ENCODE results near the gene PITPNM1. TPM values are rescaled to one million over a fixed set of nuclear protein-coding genes. Genes with fewer than 3 reads are reported as not detected.
"Not testable (repeated sequence)": the region's sequence is repeated elsewhere in the genome, so short reads cannot be mapped to it uniquely, and the experiment has no call there.

Gene PITPNM1
- total RNA-seq, 1 donor from 2014 or later: 11.5 TPM

- peaks cover 9% of the 10 kb centered on the region for H3K4me1 Mint-ChIP-seq (ENCODE audit: unreplicated experiment)
- H3K36me3 Mint-ChIP-seq (ENCODE audit: low read depth, unreplicated experiment): peaks cover 27% of the 10 kb centered on the region
- H3K4me3 Mint-ChIP-seq (ENCODE audit: unreplicated experiment): peak overlapping the region; percentile 12
- H3K27me3 Mint-ChIP-seq (ENCODE audit: unreplicated experiment): peaks cover 12% of the 10 kb centered on the region
- DNase-seq (ENCODE audit: low spot score): no peak
- no peaks in the 10 kb centered on the region for H3K9me3 Mint-ChIP-seq (ENCODE audit: unreplicated experiment)
- no peak for TF ChIP-seq CTCF (IDR thresholded peaks at IDR 0.05; ENCODE audit: unreplicated experiment)
- H3K27ac Mint-ChIP-seq (ENCODE audit: unreplicated experiment): no peak overlapping the region
Observed at GRCh38 chr11:67489203-67489884, 15.8 kb downstream of the PITPNM1 start.

GRCh38 chr11:67486481-67487195, 18.5 kb downstream of the PITPNM1 start:
- H3K4me3 Mint-ChIP-seq (ENCODE audit: unreplicated experiment): peak overlapping the region; percentile 26

DNA sequence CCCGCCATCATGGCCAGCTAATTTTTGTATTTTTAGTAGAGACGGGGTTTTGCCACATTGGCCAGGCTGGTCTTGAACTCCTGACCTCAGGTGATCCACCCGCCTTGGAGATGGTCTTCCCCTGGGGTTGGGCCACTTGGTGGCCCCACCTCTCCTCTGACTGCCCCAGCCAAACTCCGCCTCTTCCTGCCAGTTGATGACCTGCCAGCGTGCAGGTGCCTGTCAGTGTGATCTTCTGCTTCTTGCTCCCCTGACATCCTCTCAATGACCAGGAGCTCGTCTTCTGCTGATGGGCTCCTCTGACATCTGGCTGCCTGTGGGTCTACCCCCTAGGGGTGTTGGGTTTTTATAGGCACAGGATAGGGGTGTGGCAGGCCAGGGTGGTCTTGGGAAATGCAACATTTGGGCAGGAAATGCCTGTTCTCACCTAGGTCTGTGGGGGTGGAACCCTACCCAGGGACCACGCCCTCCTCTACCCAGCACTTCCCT, 19.2 kb downstream of the PITPNM1 start:
- Mint-ChIP-seq H3K4me3 (ENCODE audit: unreplicated experiment) (peak overlapping the region; percentile 26), H3K4me1 (ENCODE audit: unreplicated experiment) (peaks cover 16% of the 10 kb centered on the region), H3K27ac (ENCODE audit: unreplicated experiment) (peak overlapping the region; percentile 43), H3K36me3 (ENCODE audit: low read depth, unreplicated experiment) (peaks cover 29% of the 10 kb centered on the region), H3K27me3 (ENCODE audit: unreplicated experiment) (peaks cover 16% of the 10 kb centered on the region)
- not testable (repeated sequence) for DNase-seq (ENCODE audit: low spot score); H3K9me3 Mint-ChIP-seq (ENCODE audit: unreplicated experiment)

More at GRCh38 chr11:67486481-67487195, 18.5 kb downstream of the PITPNM1 start:
- peak overlapping the region; percentile 43 for H3K27ac Mint-ChIP-seq (ENCODE audit: unreplicated experiment)
- H3K4me1 Mint-ChIP-seq (ENCODE audit: unreplicated experiment): peaks cover 16% of the 10 kb centered on the region
- no peaks in the 10 kb centered on the region for H3K9me3 Mint-ChIP-seq (ENCODE audit: unreplicated experiment)
- no peak for DNase-seq (ENCODE audit: low spot score)
- no peak for TF ChIP-seq CTCF (IDR thresholded peaks at IDR 0.05; ENCODE audit: unreplicated experiment)
- H3K36me3 Mint-ChIP-seq (ENCODE audit: low read depth, unreplicated experiment): peaks cover 29% of the 10 kb centered on the region
- peaks cover 16% of the 10 kb centered on the region for H3K27me3 Mint-ChIP-seq (ENCODE audit: unreplicated experiment)

DNA sequence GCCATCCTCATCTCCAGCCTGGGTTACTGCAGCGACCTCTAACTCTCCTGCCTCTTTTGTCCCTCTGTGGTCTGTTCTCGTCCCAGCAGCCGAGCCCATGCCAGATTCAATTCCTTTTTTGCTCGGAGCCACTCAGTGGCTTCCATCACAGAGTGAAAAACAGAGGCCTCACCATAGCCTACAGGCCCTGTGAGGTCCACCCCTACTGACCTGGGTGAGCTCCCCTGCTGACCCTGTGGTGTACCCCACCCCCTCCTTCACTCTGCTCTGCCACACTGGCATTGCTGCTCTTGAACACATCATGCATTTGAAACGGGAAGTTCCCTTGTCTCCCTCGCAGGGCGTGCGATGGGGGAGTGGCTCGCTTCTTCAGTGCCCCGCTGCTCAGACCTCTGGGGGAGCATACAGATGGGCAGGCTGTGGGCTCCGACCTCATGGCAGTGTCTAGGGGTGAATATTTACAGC, 20.3 kb downstream of the PITPNM1 start:
- Mint-ChIP-seq H3K9me3 (ENCODE audit: unreplicated experiment) (no peaks in the 10 kb centered on the region), H3K27ac (ENCODE audit: unreplicated experiment) (no peak overlapping the region), H3K4me3 (ENCODE audit: unreplicated experiment) (peak overlapping the region; percentile 53), H3K4me1 (ENCODE audit: unreplicated experiment) (peaks cover 16% of the 10 kb centered on the region), H3K27me3 (ENCODE audit: unreplicated experiment) (peaks cover 16% of the 10 kb centered on the region), H3K36me3 (ENCODE audit: low read depth, unreplicated experiment) (peaks cover 29% of the 10 kb centered on the region)
- DNase-seq (ENCODE audit: low spot score): no peak
- no peak for TF ChIP-seq CTCF (IDR thresholded peaks at IDR 0.05; ENCODE audit: unreplicated experiment)

DNA sequence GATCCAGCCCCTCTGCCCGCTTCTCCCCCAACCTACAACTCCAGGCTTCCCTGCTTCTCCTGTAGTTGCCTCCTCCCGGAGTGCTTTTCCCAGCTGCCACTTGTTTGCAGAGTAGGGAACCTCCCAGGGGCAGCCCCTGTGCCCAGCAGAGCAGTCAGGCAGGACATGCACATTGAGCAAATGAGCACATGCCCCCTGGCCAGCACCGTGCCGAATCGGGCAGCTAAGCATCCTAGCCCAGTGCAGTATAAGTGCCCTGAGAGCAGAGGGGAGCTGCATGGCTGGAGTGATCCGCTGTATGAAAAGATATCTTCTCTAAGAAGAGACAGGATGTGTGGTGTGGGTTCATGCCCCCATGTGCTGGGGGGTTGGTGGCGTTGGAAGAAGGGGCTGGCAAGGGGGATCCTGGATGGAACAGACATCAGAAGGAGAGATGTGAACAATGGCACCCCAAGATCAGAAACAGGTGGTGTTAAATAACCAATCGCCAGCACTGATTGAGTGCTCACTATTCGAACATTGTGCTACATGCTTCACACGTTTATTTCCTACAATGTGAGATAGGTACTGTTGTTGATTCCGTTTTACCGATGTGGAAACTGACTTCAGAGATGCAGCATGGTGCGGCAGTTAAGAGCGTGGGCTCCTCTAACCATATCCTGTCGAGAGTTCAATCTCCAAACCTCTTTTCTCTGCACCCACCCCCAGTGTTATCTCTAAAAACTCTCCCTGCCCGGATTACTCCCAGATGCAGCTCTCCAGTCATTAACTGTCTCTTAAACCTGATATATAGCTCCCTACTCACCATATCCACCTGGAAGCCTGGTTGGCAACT, 21.1 kb downstream of the PITPNM1 start:
- no peak overlapping the region for H3K27ac Mint-ChIP-seq (ENCODE audit: unreplicated experiment)

More for the DNA sequence above, 21.1 kb downstream of the PITPNM1 start:
- H3K27me3 Mint-ChIP-seq (ENCODE audit: unreplicated experiment): peaks cover 14% of the 10 kb centered on the region
- DNase-seq (ENCODE audit: low spot score): no peak
- H3K4me3 Mint-ChIP-seq (ENCODE audit: unreplicated experiment): peak overlapping the region; percentile 60
- H3K9me3 Mint-ChIP-seq (ENCODE audit: unreplicated experiment): no peaks in the 10 kb centered on the region
- no peak for TF ChIP-seq CTCF (IDR thresholded peaks at IDR 0.05; ENCODE audit: unreplicated experiment)
- peaks cover 16% of the 10 kb centered on the region for H3K4me1 Mint-ChIP-seq (ENCODE audit: unreplicated experiment)
- H3K36me3 Mint-ChIP-seq (ENCODE audit: low read depth, unreplicated experiment): peaks cover 24% of the 10 kb centered on the region
